Heart right ventricle (tissue), 16 donors: ENCODE measurements around the gene GHRHR. TPM values are rescaled to one million over a fixed set of nuclear protein-coding genes. Genes with fewer than 3 reads are reported as not detected.
A peak's percentile ranks its signal among the peaks of the same experiment; 100 is the strongest.

Source experiments
- ATAC-seq, 8 donors: fragments of 200-7000 bp; cut with Tn5 transposase; one replicate each; pipeline ENCODE4 v1.9.1; 2020; ENCODE audit warnings: mild to moderate bottlenecking in 8 of 8, moderate library complexity in 8 of 8, moderate number of reproducible peaks in 1 of 8
- DNase-seq, 2 donors: peaks; one replicate each; pipeline ENCODE4 v3.0.0-alpha.2; 2020
- H3K27ac ChIP-seq, 10 donors: fragments of 200-600 bp; sonication (generic) in 2 of 10; one replicate each; pipeline versions ENCODE4 v1.5.0 to v1.8.0; 2020 to 2022; ENCODE audit warnings: mild to moderate bottlenecking in 3 of 10
- H3K27me3 ChIP-seq, 7 donors: fragments of 200-600 bp; one replicate each; pipeline ENCODE4 v1.8.0; 2021 to 2022; ENCODE audit warnings: mild to moderate bottlenecking in 2 of 7
- H3K36me3 ChIP-seq, 9 donors: fragments of 200-600 bp; sonication (generic) in 1 of 9; one replicate each; pipeline versions ENCODE4 v1.5.0 to v1.8.0; 2020 to 2022; ENCODE audit warnings: mild to moderate bottlenecking in 2 of 9
- H3K4me1 ChIP-seq, 9 donors: fragments of 200-600 bp; sonication (generic) in 1 of 9; one replicate each; pipeline versions ENCODE4 v1.5.0 to v1.8.0; 2020 to 2022; ENCODE audit warnings: mild to moderate bottlenecking in 4 of 9
- H3K4me3 ChIP-seq, 10 donors: fragments of 200-600 bp; sonication (generic) in 2 of 10; one replicate each; pipeline versions ENCODE4 v1.5.0 to v1.8.0; 2020 to 2022; ENCODE audit warnings: mild to moderate bottlenecking in 7 of 10, moderate library complexity in 2 of 10
- H3K9me3 ChIP-seq, 11 donors: fragments of 200-600 bp in 10 of 11; sonication (generic) in 2 of 11; one replicate each; pipeline versions ENCODE4 v1.5.0 to v1.8.0; 2013 to 2022; ENCODE audit warnings: mild to moderate bottlenecking in 2 of 11, control low read depth in 1 of 11, moderate library complexity in 1 of 11
- WGBS, 2 donors: extraction: QIAGEN DNeasy Blood & Tissue Kit; methylation state at CpG; one replicate each; pipeline ENCODE4 v1.1.7; 2013; ENCODE audit warnings: inconsistent platforms in 1 of 2; 5-methylcytosine and 5-hydroxymethylcytosine counted together
- intact Hi-C, 10 donors: fragments of 100-400 bp; cut with DNase I; formaldehyde crosslinking; loops; one replicate each; pipeline versions ENCODE4 v1.11.1 to v1.14.2; 2022
- polyA plus RNA-seq, 2 donors: library from polyadenylated mRNA; stranded (reverse); fragments of 200-250 nt; gene quantifications; one replicate each; pipeline ENCODE4 v1.2.3, GENCODE V29; 2013
- total RNA-seq, 10 donors: library from RNA; stranded (reverse); fragmentation: NEBNext Ultra II Directional in 3 of 10; extraction: Animal tissue kit (Norgen Biotek cat#: 25700) in 3 of 10; gene quantifications; one replicate each; pipeline versions ENCODE4 v1.2.1 to v1.2.4, GENCODE V29; 2021 to 2023
- TF ChIP-seq, protein P1 (sequence below), 9 donors: fragments of 200-600 bp; sonication (generic) in 2 of 9; IDR thresholded peaks; one replicate each; pipeline versions ENCODE4 v1.5.0 to v1.8.0; 2021 to 2022; ENCODE audit warnings: antibody characterized with exemption in 9 of 9, mild to moderate bottlenecking in 5 of 9, moderate library complexity in 1 of 9
- donor health status: Arrhythmogenic right ventricular cardiomyopathy.
- donor health status: ischemic (EF 13 %, LVEDD 7.1; RV severe dilation, severe dysfunction).
- donor health status: healthy with polysubstance abuse.
- donor health status: DM: no; HTN: yes; CAD: no.
- donor health status: DM: no; HTN: no; CAD: no.
- donor health status: ischemic (EF 25% LVEDD 6.9; RV normal size, moderate dysfunction).
- donor health status: ischemic (EF 25% LVEDD 5.7; RV mildly dilated, moderate dysfunction).
- donor health status: healthy.
- donor health status: DM: yes; HTN: yes; CAD: no.
- donor health status: Ischemic cardiomyopathy.
- donor health status: ischemic (EF 35%, LVEDD 5.7; RV mildly dilated, moderate dysfunction).
- donor health status: nonischemic (EF 11% LVEDD 7.7; RV severe dilation, severe dysfunction).
- donor health status: DM: yes; HTN: yes; CAD: no.
- donor health status: PGD.
- donor health status: ischemic (EF 29% LVEDD 5.4; RV normal size, mild dysfunction).
- donor health status: nonischemic (EF 23%, LVEDD 6.1; RV moderate dilation, normal function).

GHRHR gene
- total and polyA plus RNA-seq, 12 donors, result not detected

DNA sequence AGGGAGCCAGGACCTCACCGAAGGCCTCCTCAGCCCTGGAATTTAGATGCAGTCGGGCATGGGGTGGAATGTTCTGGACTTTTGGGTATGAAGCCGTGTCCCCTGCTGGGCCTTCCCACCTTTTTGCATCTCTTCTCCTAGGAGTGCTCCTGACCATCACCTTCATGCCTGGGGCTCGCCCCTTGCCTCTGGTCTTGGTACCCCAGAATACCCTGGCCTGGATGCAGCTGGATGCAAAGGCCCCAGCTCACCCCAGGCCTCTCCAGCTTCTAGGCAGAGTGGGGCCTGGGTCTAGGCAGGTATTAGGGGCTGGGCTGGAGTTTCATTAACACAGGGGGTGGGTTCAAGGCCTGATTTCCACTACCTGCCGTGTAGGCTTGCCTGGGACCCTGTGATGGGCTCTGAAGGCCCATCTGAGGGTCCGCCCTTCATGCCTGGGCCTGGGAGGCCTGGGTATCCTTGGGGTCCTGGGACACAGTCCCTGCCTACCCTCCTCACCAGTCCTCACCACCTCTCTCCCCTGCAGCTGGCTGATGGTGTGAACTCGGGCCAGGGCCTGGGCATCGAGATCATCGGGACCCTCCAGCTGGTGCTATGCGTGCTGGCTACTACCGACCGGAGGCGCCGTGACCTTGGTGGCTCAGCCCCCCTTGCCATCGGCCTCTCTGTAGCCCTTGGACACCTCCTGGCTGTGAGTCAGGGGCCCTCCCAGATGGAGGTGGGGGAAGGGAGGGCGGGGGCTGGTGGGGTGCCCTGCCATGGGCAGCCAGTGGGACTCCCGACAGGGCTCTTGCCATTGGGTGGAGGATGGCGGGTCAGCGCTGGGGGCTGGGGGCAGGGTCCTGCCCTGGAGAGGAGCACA is 42.0 kb upstream of the GHRHR start:
- H3K27ac ChIP-seq, result peak overlapping the region; percentile 75 to 94 (median 86)
- H3K4me1 ChIP-seq, result peaks cover 33 to 63% (median 55%) of the 10 kb centered on the region in 9 donors
- ATAC-seq (peak in 4 of 8 donors; percentile 0 to 2 (median 2)), DNase-seq (peak; percentile 5 to 15)
- 69 to 72% methylated on average over 19 of the region's 19 CpGs for WGBS, 2 donors
- H3K9me3 ChIP-seq, result peaks cover 0 to 2% (median 0%) of the 10 kb centered on the region in 11 donors
- H3K36me3 ChIP-seq, result peaks cover 0 to 51% (median 17%) of the 10 kb centered on the region in 9 donors
- TF ChIP-seq, protein P1, sequence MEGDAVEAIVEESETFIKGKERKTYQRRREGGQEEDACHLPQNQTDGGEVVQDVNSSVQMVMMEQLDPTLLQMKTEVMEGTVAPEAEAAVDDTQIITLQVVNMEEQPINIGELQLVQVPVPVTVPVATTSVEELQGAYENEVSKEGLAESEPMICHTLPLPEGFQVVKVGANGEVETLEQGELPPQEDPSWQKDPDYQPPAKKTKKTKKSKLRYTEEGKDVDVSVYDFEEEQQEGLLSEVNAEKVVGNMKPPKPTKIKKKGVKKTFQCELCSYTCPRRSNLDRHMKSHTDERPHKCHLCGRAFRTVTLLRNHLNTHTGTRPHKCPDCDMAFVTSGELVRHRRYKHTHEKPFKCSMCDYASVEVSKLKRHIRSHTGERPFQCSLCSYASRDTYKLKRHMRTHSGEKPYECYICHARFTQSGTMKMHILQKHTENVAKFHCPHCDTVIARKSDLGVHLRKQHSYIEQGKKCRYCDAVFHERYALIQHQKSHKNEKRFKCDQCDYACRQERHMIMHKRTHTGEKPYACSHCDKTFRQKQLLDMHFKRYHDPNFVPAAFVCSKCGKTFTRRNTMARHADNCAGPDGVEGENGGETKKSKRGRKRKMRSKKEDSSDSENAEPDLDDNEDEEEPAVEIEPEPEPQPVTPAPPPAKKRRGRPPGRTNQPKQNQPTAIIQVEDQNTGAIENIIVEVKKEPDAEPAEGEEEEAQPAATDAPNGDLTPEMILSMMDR (IDR thresholded peaks at IDR 0.05), result no peak
- intact Hi-C loops, result no loop called here
- no peaks in the 10 kb centered on the region for H3K27me3 ChIP-seq
- H3K4me3 ChIP-seq, result no peak overlapping the region

DNA sequence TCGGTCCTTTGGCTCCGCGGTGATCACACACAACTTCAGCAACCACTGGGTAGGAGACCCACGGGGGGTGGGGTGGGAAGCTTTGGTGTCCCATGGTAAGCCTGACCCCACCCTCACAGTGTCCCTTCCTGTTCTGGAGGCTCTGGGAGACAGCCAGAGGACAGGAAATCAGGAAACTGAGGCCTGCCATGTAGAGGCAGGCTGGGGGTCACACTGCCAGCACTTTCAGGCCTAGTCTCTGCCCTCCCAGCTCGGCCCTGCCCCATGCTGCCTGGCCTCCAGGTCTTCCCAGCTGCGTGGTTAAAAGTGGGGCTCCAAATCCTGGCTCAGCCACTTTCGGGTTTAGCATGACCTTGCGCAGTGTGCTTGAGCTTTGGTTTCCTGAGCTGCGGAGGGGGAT is 41.2 kb upstream of the GHRHR start:
- 81 to 85% methylated on average over 9 of the region's 9 CpGs for WGBS, 2 donors
- Histone ChIP-seq H3K9me3 (peaks cover 0 to 8% (median 0%) of the 10 kb centered on the region in 11 donors), H3K4me1 (peaks cover 33 to 55% (median 50%) of the 10 kb centered on the region in 9 donors), H3K36me3 (peaks cover 0 to 51% (median 17%) of the 10 kb centered on the region in 9 donors), H3K27me3 (no peaks in the 10 kb centered on the region), H3K27ac (peak overlapping the region in 9 of 10 donors; percentile 75 to 91 (median 86)), H3K4me3 (no peak overlapping the region)
- TF ChIP-seq, protein P1 (IDR thresholded peaks at IDR 0.05), result no peak
- intact Hi-C loops, result no loop called here
- no peak for ATAC-seq
- peak in 1 of 2 donors; percentile 3 for DNase-seq

DNA sequence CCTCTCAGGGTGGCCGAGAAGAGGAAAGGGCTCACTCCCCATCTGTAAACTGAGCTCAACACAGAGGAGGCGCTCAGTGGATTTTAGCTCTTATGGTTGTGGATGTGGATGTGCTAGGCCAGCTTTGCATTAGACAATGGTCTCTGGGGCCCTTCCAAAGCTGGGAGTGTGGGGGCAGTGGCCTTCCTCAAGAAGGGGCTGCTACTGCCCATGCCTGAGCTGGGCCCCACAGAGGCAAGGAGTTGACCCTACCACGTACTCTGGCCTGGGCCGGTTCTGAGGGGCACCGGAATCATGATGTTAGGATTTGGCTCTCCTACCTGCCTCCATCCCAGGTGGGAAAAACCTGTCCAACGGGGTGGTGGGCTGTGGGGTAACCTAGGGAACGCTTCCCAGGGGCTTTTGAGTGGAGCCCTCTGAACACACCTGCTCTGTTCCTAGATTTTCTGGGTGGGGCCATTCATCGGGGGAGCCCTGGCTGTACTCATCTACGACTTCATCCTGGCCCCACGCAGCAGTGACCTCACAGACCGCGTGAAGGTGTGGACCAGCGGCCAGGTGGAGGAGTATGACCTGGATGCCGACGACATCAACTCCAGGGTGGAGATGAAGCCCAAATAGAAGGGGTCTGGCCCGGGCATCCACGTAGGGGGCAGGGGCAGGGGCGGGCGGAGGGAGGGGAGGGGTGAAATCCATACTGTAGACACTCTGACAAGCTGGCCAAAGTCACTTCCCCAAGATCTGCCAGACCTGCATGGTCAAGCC is 40.6 kb upstream of the GHRHR start:
- TF ChIP-seq, protein P1 (IDR thresholded peaks at IDR 0.05), result no peak
- ATAC-seq (no peak), DNase-seq (peak; percentile 3 to 9)
- 92 to 93% methylated on average over 18 to 19 of the region's 19 CpGs for WGBS, 2 donors
- Histone ChIP-seq H3K27ac (peak overlapping the region in 7 of 10 donors; percentile 83 to 91 (median 87)), H3K27me3 (no peaks in the 10 kb centered on the region), H3K4me1 (peaks cover 33 to 49% (median 47%) of the 10 kb centered on the region in 9 donors), H3K36me3 (peaks cover 0 to 51% (median 17%) of the 10 kb centered on the region in 9 donors), H3K9me3 (peaks cover 0 to 8% (median 0%) of the 10 kb centered on the region in 11 donors), H3K4me3 (no peak overlapping the region)
- intact Hi-C loops, result no loop called here

DNA sequence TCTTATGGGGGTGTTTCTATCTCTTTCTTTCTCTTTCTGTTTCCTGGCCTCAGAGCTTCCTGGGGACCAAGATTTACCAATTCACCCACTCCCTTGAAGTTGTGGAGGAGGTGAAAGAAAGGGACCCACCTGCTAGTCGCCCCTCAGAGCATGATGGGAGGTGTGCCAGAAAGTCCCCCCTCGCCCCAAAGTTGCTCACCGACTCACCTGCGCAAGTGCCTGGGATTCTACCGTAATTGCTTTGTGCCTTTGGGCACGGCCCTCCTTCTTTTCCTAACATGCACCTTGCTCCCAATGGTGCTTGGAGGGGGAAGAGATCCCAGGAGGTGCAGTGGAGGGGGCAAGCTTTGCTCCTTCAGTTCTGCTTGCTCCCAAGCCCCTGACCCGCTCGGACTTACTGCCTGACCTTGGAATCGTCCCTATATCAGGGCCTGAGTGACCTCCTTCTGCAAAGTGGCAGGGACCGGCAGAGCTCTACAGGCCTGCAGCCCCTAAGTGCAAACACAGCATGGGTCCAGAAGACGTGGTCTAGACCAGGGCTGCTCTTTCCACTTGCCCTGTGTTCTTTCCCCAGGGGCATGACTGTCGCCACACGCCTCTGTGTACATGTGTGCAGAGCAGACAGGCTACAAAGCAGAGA is 39.9 kb upstream of the GHRHR start:
- Histone ChIP-seq H3K9me3 (peaks cover 0 to 8% (median 0%) of the 10 kb centered on the region in 11 donors), H3K27ac (peak overlapping the region in 2 of 10 donors; percentile 44 to 52), H3K4me3 (no peak overlapping the region), H3K27me3 (no peaks in the 10 kb centered on the region), H3K36me3 (peaks cover 0 to 51% (median 17%) of the 10 kb centered on the region in 9 donors), H3K4me1 (peaks cover 27 to 42% (median 40%) of the 10 kb centered on the region in 9 donors)
- DNase-seq, result peak; percentile 3 to 6
- 84 to 85% methylated on average over 13 of the region's 13 CpGs for WGBS, 2 donors
- TF ChIP-seq, protein P1 (IDR thresholded peaks at IDR 0.05), result no peak
- intact Hi-C loops, result no loop called here
- ATAC-seq, result no peak
